Effector memory CD4-positive, alpha-beta T cell (primary cell): ENCODE data around the gene PDE4B.

Experiments
- DNase-seq, 3 donors: peaks; one replicate each; pipeline ENCODE4 v3.0.0-alpha.2; 2020
- H3K27ac ChIP-seq: 2 replicates; pipeline ENCODE4 v1.7.0; 2013; ENCODE audit warnings: mild to moderate bottlenecking, low read length, moderate library complexity; ENCODE audit not compliant: insufficient read depth, poor library complexity, severe bottlenecking
- H3K27me3 ChIP-seq: replicated peaks from 2 replicates; pipeline ENCODE4 v1.7.0; 2013; ENCODE audit warnings: mild to moderate bottlenecking, low read length; ENCODE audit not compliant: insufficient read depth, control insufficient read depth, poor library complexity, severe bottlenecking
- H3K36me3 ChIP-seq: 2 replicates; pipeline ENCODE4 v1.7.0; 2013; ENCODE audit warnings: mild to moderate bottlenecking, low read length, moderate library complexity; ENCODE audit not compliant: control insufficient read depth, insufficient read depth
- H3K4me1 ChIP-seq: 2 replicates; pipeline ENCODE4 v1.7.0; 2013; ENCODE audit warnings: low read length, mild to moderate bottlenecking; ENCODE audit not compliant: control insufficient read depth, insufficient read depth, poor library complexity, severe bottlenecking
- H3K4me3 ChIP-seq: 2 replicates; pipeline ENCODE4 v1.7.0; 2013; ENCODE audit warnings: low read length, low read depth, mild to moderate bottlenecking; ENCODE audit not compliant: insufficient read depth, poor library complexity, severe bottlenecking
- H3K9me3 ChIP-seq: 2 replicates; pipeline ENCODE4 v1.7.0; 2013; ENCODE audit warnings: mild to moderate bottlenecking, low read length, moderate library complexity; ENCODE audit not compliant: control insufficient read depth

Gene PDE4B

DNA sequence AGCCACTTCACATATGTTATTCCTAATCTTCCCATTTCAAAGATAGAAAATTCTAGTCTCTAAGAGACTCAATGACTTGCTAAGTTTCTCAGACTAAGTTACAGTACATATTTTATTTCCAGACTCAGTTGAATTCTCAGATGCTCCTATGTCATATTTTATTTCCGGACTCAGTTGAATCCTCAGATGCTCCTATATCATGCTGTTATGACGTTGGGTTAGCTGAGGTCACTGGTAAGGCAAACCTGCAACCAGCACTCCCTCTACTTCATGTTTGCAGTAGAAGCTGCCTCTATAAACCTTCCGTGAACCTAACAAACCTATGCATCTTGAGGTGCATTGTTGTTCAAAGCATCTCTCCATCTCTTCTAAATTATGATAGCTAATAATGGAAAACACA lies 554.2 kb downstream of the PDE4B start:
- Histone ChIP-seq H3K4me3 (no peak overlapping the region), H3K27ac (peak overlapping the region; percentile 29), H3K9me3 (no peaks in the 10 kb centered on the region), H3K4me1 (peaks cover 52% of the 10 kb centered on the region), H3K36me3 (no peaks in the 10 kb centered on the region), H3K27me3 (no peaks in the 10 kb centered on the region)
- no peak for DNase-seq

DNA sequence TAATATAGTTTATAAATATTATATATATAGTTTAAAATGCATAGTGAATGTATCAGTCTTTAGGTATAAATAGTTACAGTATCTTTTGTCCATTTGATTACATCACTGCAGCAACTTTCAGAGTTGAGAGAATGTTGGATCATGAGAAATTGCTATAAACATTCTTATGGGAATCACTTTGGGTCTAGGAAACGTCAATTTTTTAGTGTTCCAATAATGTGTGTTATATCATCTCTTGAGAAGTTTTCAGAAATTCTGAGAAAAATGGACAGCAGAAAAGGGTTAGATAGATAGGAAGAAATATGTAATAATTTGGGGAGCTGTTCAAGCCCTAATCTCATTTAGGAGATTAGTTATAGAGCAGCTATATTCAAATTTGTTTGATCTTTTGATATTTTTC lies 556.1 kb downstream of the PDE4B start:
- H3K4me1 ChIP-seq, result peaks cover 61% of the 10 kb centered on the region
- H3K9me3 ChIP-seq, result no peaks in the 10 kb centered on the region
- H3K27me3 ChIP-seq, result no peaks in the 10 kb centered on the region
- H3K36me3 ChIP-seq, result no peaks in the 10 kb centered on the region
- no peak overlapping the region for H3K4me3 ChIP-seq
- no peak for DNase-seq
- peak overlapping the region; percentile 81 for H3K27ac ChIP-seq

DNA sequence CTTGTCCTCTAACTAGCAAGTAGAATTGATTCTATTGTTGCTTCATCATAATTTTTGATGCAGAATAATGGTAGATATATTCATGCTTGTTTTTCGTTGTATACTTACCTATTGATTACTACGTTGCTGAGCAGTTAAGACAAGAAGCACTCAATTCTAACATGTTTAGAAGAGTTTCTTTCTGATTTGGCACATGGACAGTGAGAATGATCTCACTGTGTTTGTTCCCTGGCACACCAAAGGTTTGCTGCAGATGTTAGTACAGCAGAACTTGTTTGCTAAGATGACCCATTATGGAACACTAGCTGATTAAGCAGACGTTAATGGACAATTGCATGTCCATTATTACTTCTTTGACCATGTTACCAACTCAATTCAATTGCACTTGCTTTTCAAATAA lies 556.5 kb downstream of the PDE4B start:
- H3K27ac ChIP-seq, result peak overlapping the region; percentile 81
- H3K36me3 ChIP-seq, result no peaks in the 10 kb centered on the region
- H3K4me1 ChIP-seq, result peaks cover 58% of the 10 kb centered on the region

DNA sequence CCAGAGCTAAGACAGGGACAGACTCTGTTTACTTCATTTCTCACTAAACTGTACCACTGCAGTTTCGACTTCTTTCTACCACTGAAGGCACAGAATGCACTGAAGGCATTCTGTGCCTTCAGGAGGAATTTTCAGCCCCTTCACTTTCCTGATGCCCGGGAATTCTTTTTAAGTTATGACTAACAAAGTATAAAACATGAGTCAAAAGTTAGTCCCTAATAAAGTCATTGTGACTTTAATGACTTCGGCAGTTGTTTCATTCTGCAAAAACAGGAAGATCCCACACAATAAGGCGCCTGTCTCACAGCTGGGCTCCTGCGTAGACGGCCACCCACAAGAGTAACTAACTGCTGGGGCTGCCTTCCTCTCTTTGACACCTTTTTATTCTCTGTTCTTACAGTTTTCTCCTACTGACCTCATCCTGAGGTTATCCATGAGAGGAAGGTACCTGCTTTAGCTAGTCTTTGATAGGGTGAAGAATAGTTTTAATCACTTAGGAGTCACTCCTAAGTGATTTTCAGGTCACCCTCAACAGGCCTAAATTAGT lies 557.4 kb downstream of the PDE4B start:
- Histone ChIP-seq H3K27me3 (no peaks in the 10 kb centered on the region), H3K9me3 (no peaks in the 10 kb centered on the region), H3K27ac (peak overlapping the region; percentile 81), H3K4me1 (peaks cover 58% of the 10 kb centered on the region), H3K4me3 (no peak overlapping the region), H3K36me3 (no peaks in the 10 kb centered on the region)
- DNase-seq, result peak; percentile 39 to 68 (median 50)

More for the DNA sequence above, 556.5 kb downstream of the PDE4B start:
- Histone ChIP-seq H3K4me3 (no peak overlapping the region), H3K27me3 (no peaks in the 10 kb centered on the region), H3K9me3 (no peaks in the 10 kb centered on the region)
- no peak for DNase-seq

DNA sequence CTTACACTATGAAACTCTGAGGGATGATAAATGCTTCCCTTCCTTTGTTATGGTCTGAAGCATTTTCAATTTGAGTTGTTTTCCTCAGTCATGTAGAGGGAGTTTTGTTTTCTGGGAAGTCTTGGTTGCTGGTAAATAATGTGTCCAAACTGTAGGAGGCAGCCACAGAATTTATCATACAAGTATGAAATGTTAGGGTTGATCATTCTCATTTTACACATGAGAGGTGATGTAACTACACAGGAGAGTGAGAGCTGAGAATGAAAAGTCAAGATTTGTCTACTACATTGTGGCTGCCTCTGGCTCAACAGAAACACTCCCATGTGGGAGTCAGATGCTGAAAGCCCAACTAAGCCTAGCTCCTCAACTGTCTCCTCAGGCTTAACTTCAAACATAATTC lies 558.8 kb downstream of the PDE4B start:
- H3K4me3 ChIP-seq, result peak overlapping the region; percentile 4
- DNase-seq, result no peak
- no peaks in the 10 kb centered on the region for H3K27me3 ChIP-seq
- H3K4me1 ChIP-seq, result peaks cover 50% of the 10 kb centered on the region
- peak overlapping the region; percentile 81 for H3K27ac ChIP-seq
- H3K9me3 ChIP-seq, result no peaks in the 10 kb centered on the region
- H3K36me3 ChIP-seq, result peaks cover 6% of the 10 kb centered on the region

DNA sequence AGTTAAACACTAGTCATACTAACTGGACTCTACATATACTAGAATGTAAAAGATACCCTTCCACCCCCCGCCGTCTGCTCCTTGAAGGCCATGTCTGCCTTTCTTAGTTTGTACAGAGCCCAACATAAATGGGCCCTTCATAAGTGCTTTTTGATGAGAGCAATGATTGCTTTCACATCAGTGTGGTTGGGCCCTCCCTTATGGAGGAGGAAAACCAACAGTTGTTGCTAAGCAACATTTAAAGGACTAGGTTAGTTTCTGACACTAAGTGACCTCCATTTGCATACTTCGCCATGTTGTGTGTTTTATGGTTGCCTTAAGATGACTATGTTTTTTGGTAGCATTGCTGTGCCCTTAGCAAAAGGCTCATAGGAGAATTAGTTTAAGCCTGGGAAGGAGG lies 559.2 kb downstream of the PDE4B start:
- H3K36me3 ChIP-seq, result peaks cover 6% of the 10 kb centered on the region
- H3K27ac ChIP-seq, result peak overlapping the region; percentile 81
- H3K4me1 ChIP-seq, result peaks cover 50% of the 10 kb centered on the region
- DNase-seq, result peak; percentile 29 to 48 (median 37)
- H3K9me3 ChIP-seq, result no peaks in the 10 kb centered on the region
- no peak overlapping the region for H3K4me3 ChIP-seq
- no peaks in the 10 kb centered on the region for H3K27me3 ChIP-seq

DNA sequence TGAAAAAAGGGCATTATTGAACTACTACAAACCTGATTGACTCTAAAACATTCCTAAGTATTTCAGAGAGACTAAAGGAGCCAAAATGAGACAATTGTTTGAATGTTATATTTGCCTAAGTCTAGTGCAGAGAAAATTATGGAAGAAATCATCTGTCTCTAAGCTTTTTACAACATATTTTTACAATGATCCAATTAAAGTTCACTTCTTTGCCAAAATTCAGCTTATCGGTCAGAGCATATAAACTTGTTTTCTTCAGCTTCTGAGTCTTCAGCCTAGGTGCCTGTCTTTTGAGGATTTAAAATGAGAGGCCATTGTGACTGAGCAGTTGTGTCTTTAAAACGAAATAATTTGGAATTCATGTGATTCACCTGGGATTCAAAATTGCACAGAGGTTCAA lies 560.1 kb downstream of the PDE4B start:
- no peaks in the 10 kb centered on the region for H3K27me3 ChIP-seq
- H3K4me3 ChIP-seq, result no peak overlapping the region
- H3K27ac ChIP-seq, result peak overlapping the region; percentile 81

DNA sequence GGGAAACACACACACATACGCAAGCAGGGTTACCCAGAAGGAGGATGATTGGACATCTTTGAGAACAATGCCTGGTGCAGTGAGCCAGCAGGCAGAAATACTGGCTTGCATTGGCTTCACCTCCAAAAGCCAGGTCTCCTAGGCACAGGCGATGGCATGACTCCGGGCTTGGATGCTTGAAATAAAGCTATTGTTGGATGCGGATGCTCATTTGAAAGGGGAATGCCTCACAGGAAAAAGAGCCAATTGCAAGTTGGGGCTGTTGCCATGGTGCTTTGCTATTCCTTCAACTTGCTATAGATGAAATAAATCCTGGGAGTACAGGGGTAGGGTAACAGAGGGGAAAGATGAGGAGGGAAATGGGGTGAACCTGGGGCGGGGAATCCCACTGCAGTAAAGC lies 560.6 kb downstream of the PDE4B start:
- Histone ChIP-seq H3K27me3 (no peaks in the 10 kb centered on the region), H3K4me3 (no peak overlapping the region), H3K4me1 (peaks cover 54% of the 10 kb centered on the region), H3K27ac (no peak overlapping the region), H3K36me3 (peaks cover 6% of the 10 kb centered on the region), H3K9me3 (no peaks in the 10 kb centered on the region)
- DNase-seq, result no peak

More for the DNA sequence above, 560.1 kb downstream of the PDE4B start:
- Histone ChIP-seq H3K4me1 (peaks cover 54% of the 10 kb centered on the region), H3K36me3 (peaks cover 6% of the 10 kb centered on the region), H3K9me3 (no peaks in the 10 kb centered on the region)
- DNase-seq, result no peak

DNA sequence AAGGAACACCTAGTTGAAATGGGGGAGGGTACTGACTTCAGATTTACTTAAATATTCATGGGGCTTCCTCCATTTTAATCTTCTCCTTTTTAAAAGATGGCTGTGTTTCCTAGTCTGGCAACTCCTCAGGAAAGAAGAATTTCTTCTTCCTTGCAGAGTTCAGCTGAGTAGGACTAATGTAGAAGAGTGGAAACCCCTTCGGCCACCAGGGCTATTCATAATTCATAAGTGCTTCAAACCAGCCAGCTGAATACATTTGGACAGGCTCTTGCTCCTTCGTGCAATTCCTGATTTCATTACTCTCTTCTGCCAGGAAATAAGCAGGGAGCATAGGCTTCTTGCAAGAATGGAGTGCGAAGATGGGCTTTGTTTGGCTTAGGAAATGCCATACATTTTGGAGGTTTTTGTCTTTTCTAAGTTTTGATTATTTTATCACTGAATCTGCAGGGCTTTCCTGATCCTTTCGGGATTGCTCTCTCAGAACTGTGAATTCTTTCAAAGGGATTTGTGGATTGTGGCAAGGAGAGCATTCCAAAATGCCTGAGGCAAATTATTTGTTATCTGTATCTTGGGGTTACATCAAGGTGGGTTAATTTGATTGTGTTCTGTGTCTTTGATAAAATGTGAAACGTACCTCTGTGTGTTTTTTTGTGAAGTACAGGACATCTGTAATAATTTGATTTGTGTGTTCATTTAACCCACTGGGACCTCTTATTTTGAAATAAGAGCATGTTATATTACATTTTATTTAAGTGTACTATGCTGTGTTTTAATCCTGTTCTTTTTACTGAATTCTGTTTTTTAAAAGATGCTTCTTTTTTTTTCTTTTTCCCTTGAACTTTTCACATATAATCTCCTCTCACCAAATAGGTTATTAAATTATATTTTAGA lies 561.9 kb downstream of the PDE4B start:
- Histone ChIP-seq H3K9me3 (no peaks in the 10 kb centered on the region), H3K27ac (no peak overlapping the region), H3K27me3 (no peaks in the 10 kb centered on the region), H3K4me3 (no peak overlapping the region), H3K36me3 (peaks cover 13% of the 10 kb centered on the region), H3K4me1 (peaks cover 49% of the 10 kb centered on the region)
- DNase-seq, result no peak

DNA sequence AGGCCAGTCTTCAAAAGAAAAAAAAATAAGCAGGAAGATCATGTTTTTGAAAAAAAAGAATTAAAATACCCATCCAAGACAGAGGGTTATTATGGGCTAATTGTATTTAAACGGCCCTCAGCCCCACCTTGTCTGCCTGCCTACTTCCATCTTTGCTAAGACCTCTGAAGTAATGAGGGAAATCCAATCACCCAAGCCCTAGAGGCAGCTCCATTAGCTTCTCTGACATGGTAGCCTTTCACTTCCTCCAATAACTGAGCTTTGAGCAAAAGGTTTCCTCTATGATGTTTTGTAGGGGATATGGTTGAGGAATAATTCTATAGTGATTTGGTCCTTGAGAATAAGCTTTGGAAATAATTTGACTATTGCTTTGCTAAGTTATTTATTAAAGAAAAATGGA lies 563.1 kb downstream of the PDE4B start:
- no peaks in the 10 kb centered on the region for H3K9me3 ChIP-seq
- no peaks in the 10 kb centered on the region for H3K27me3 ChIP-seq
- H3K36me3 ChIP-seq, result peaks cover 13% of the 10 kb centered on the region
- no peak overlapping the region for H3K27ac ChIP-seq
- DNase-seq, result no peak
- H3K4me1 ChIP-seq, result peaks cover 52% of the 10 kb centered on the region
- H3K4me3 ChIP-seq, result no peak overlapping the region
